ENCODE data around the gene OGG1. TPM values are rescaled to one million over a fixed set of nuclear protein-coding genes. Genes with fewer than 3 reads are reported as not detected.

Gene OGG1
- total RNA-seq, 1 donor from 2014 or later = 9.2 TPM

DNA sequence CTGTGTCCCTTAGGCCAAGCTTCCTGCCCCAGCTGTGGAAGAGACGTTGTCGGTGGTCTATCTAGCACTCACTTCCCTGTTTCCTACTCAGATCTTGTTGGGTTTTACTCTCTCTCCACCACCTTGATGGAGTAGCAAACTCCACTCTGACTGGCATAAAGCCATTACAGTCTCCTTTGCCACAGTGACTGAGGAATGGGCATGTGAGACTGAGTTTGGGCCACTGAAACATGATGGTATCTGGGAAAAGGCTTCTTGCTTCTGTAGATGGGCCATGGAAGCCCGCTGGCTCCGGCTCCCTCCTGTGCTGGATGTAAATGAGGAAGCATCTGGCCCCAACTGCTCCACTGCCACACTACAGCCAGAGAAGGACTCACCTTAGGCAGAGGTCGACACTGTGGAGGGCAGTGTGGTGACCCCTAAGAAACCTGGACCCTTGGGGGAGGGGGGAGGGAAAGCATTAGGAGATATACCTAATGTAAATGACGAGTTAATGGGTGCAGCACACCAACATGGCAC, 29.4 kb downstream of the OGG1 start:
- Histone ChIP-seq H3K4me3 (no peak overlapping the region), H3K27ac (replicated peaks) (no peak overlapping the region), H3K36me3 (peaks cover 46% of the 10 kb centered on the region), H3K9me3 (replicated peaks) (no peaks in the 10 kb centered on the region), H3K4me1 (peaks cover 10% of the 10 kb centered on the region), H3K27me3 (ENCODE audit: low read depth) (no peaks in the 10 kb centered on the region)
- no peak for DNase-seq
- intact Hi-C loops (cut with micrococcal nuclease) = no loop called here
- TF ChIP-seq, protein P1, sequence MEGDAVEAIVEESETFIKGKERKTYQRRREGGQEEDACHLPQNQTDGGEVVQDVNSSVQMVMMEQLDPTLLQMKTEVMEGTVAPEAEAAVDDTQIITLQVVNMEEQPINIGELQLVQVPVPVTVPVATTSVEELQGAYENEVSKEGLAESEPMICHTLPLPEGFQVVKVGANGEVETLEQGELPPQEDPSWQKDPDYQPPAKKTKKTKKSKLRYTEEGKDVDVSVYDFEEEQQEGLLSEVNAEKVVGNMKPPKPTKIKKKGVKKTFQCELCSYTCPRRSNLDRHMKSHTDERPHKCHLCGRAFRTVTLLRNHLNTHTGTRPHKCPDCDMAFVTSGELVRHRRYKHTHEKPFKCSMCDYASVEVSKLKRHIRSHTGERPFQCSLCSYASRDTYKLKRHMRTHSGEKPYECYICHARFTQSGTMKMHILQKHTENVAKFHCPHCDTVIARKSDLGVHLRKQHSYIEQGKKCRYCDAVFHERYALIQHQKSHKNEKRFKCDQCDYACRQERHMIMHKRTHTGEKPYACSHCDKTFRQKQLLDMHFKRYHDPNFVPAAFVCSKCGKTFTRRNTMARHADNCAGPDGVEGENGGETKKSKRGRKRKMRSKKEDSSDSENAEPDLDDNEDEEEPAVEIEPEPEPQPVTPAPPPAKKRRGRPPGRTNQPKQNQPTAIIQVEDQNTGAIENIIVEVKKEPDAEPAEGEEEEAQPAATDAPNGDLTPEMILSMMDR (IDR thresholded peaks at IDR 0.05; ENCODE audit: borderline replicate concordance) = no peak

DNA sequence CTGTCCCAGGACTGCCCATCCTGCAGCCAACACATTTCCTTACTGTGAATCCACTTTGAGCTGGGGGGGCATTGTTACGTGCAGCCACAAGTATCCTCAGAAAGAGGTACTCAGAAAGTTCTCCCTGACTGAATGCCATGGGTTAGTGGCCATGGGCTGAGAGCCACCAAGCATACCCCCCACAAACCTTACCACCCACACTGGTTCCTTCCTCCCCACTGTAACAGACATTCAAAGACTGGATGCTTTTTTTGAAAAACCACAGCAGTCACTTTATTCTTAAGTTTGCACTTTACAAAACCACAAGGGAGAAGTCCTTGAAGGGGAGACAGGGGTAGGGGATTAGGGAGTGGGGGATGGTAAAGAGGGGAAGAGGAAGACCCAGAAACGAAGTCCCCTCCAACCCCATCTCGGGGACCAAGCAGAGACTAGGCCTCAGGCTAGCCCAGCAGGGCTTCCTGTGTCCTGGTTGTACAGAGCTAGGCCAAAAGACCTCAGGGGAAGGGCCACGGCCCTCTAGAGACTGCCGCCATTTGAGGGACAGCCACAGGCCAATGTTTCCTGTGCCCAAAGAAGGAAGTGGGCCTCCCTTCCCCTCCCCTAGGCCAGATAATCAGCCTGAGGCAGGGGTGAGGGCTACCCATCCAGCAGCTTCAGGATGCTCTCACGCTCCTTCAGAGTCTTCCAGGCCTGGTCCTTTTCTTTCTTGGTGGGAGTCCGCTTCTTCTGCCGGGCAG, 30.1 kb downstream of the OGG1 start:
- H3K4me1 ChIP-seq = peaks cover 10% of the 10 kb centered on the region
- H3K27ac ChIP-seq (replicated peaks) = peak overlapping the region; percentile 42
- H3K9me3 ChIP-seq (replicated peaks) = no peaks in the 10 kb centered on the region
- no peak for DNase-seq
- TF ChIP-seq, protein P1 (IDR thresholded peaks at IDR 0.05; ENCODE audit: borderline replicate concordance) = no peak
- intact Hi-C loops (cut with micrococcal nuclease) = no loop called here
- no peaks in the 10 kb centered on the region for H3K27me3 ChIP-seq (ENCODE audit: low read depth)
- H3K36me3 ChIP-seq = peaks cover 53% of the 10 kb centered on the region
- H3K4me3 ChIP-seq = no peak overlapping the region

DNA sequence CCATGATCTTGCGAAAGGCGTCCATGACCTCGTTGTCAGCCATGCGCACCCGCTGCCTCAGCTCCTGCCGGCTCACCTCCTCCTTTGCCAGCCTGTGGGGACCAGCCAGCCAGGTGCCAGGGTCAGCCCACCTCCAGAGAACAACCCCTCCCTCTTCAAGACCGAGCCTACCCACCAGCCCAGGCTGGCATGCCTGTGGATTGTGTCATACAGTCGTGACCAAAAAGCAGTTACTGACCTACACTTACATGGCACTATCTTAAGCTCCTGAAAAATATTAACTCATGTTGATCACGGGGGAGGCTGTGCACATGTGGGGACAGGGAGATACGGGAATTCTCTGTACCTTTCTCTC, 30.7 kb downstream of the OGG1 start:
- DNase-seq = no peak
- H3K27me3 ChIP-seq (ENCODE audit: low read depth) = no peaks in the 10 kb centered on the region
- intact Hi-C loops (cut with micrococcal nuclease) = no loop called here
- H3K27ac ChIP-seq (replicated peaks) = peak overlapping the region; percentile 42
- H3K4me3 ChIP-seq = no peak overlapping the region
- peaks cover 10% of the 10 kb centered on the region for H3K4me1 ChIP-seq
- TF ChIP-seq, protein P1 (IDR thresholded peaks at IDR 0.05; ENCODE audit: borderline replicate concordance) = no peak
- no peaks in the 10 kb centered on the region for H3K9me3 ChIP-seq (replicated peaks)
- H3K36me3 ChIP-seq = peaks cover 58% of the 10 kb centered on the region

DNA sequence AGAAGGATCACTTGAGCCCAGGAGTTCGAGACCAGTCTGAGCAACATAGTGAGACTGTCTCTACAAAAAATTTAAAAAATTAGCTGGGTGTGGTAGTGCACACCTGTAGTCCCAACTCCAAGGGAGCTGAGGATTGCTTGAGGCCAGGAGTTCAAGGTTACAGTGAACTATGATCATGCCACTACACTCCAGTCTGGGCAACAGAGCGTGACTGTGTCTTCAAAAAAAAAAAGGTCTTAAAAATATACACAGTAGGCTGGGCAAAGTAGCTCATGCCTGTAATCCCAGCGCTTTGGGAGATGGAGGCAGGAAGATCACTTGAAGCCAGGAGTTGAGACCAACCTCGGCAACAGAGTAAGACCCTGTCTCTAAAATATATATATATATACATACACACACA, 31.2 kb downstream of the OGG1 start:
- Histone ChIP-seq H3K27me3 (ENCODE audit: low read depth) (no peaks in the 10 kb centered on the region), H3K4me3 (no peak overlapping the region), H3K36me3 (peaks cover 63% of the 10 kb centered on the region), H3K27ac (replicated peaks) (no peak overlapping the region), H3K9me3 (replicated peaks) (no peaks in the 10 kb centered on the region), H3K4me1 (peaks cover 10% of the 10 kb centered on the region)
- intact Hi-C loops (cut with micrococcal nuclease) = no loop called here
- no peak for DNase-seq
- TF ChIP-seq, protein P1 (IDR thresholded peaks at IDR 0.05; ENCODE audit: borderline replicate concordance) = no peak

DNA sequence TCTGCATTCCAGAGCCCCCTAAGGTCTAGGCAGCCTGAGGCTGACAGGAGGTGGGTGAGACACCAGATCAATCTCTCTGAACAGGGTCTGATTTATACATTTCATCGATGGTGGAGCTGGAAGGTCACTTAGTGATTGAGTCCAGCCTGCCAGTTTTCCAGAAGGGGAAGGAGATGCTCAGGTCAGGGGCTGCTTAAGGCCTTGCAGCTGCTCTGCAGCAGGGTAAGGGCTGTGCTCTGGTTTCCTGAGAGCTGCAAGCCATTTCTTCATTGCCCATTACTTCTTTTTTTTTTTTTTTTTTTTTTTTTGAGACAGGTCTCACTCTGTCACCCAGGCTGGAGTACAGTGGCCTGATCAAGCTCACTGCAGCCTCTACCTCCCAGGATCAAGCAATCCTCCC, 31.8 kb downstream of the OGG1 start:
- H3K4me3 ChIP-seq = no peak overlapping the region
- H3K27ac ChIP-seq (replicated peaks) = no peak overlapping the region
- no peaks in the 10 kb centered on the region for H3K9me3 ChIP-seq (replicated peaks)
- DNase-seq = no peak
- no peaks in the 10 kb centered on the region for H3K27me3 ChIP-seq (ENCODE audit: low read depth)
- intact Hi-C loops (cut with micrococcal nuclease) = no loop called here
- peaks cover 10% of the 10 kb centered on the region for H3K4me1 ChIP-seq
- peaks cover 69% of the 10 kb centered on the region for H3K36me3 ChIP-seq
- TF ChIP-seq, protein P1 (IDR thresholded peaks at IDR 0.05; ENCODE audit: borderline replicate concordance) = no peak
